Measurements from ENCODE around the gene ADAM10. TPM values are rescaled to one million over a fixed set of nuclear protein-coding genes. Genes with fewer than 3 reads are reported as not detected.
A peak's percentile ranks its signal among the peaks of the same experiment; 100 is the strongest.

The ADAM10 gene
- total and polyA plus RNA-seq, 5 donors from 2014 or later, result 149 to 183 (median 156) TPM

GRCh38 chr15:58707397-58707796 is 42.1 kb downstream of the ADAM10 start:
- Mint-ChIP-seq H3K9me3 (peaks cover 0 to 5% (median 0%) of the 10 kb centered on the region in 7 donors), H3K27me3 (no peaks in the 10 kb centered on the region), H3K4me3 (peak overlapping the region in 1 of 4 donors; percentile 33), H3K36me3 (peaks cover 36% of the 10 kb centered on the region), H3K4me1 (peaks cover 22 to 82% (median 51%) of the 10 kb centered on the region in 4 donors), H3K27ac (peak overlapping the region; percentile 24 to 96 (median 38))
- Histone ChIP-seq H3K27ac (ENCODE audit: insufficient read depth, low read length, poor library complexity, severe bottlenecking) (no peak overlapping the region), H3K9me3 (ENCODE audit: control insufficient read depth in 2 of 2, low read length in 2 of 2) (no peaks in the 10 kb centered on the region), H3K36me3 (ENCODE audit: control insufficient read depth, insufficient read depth, low read length) (peaks cover 11% of the 10 kb centered on the region), H3K27me3 (ENCODE audit: control insufficient read depth, insufficient read depth, low read length) (no peaks in the 10 kb centered on the region), H3K4me3 (ENCODE audit: low read depth, low read length) (no peak overlapping the region), H3K4me1 (ENCODE audit: control insufficient read depth, insufficient read depth, low read length, poor library complexity, severe bottlenecking) (peaks cover 16% of the 10 kb centered on the region)
- DNase-seq (peak in 1 of 3 donors; percentile 18), ATAC-seq (ENCODE audit: low read depth in 2 of 2) (no peak)

- Mint-ChIP-seq H3K4me3 (no peak overlapping the region), H3K27ac (peak overlapping the region in 1 of 3 donors; percentile 81), H3K9me3 (peaks cover 0 to 9% (median 0%) of the 10 kb centered on the region in 7 donors), H3K27me3 (no peaks in the 10 kb centered on the region), H3K36me3 (peaks cover 54% of the 10 kb centered on the region), H3K4me1 (peaks cover 38 to 88% (median 61%) of the 10 kb centered on the region in 4 donors)
- no peak for ATAC-seq (ENCODE audit: low read depth in 2 of 2)
- peaks cover 19% of the 10 kb centered on the region for H3K4me1 ChIP-seq (ENCODE audit: control insufficient read depth, insufficient read depth, low read length, poor library complexity, severe bottlenecking)
- H3K4me3 ChIP-seq (ENCODE audit: low read depth, low read length), result no peak overlapping the region
- H3K27ac ChIP-seq (ENCODE audit: insufficient read depth, low read length, poor library complexity, severe bottlenecking), result no peak overlapping the region
- no peak for DNase-seq
- peaks cover 0 to 3% of the 10 kb centered on the region in 2 experiments for H3K9me3 ChIP-seq (ENCODE audit: control insufficient read depth in 2 of 2, low read length in 2 of 2)
- no peaks in the 10 kb centered on the region for H3K27me3 ChIP-seq (ENCODE audit: control insufficient read depth, insufficient read depth, low read length)
- peaks cover 16% of the 10 kb centered on the region for H3K36me3 ChIP-seq (ENCODE audit: control insufficient read depth, insufficient read depth, low read length)
Measured at GRCh38 chr15:58705105-58705504, 44.4 kb downstream of the ADAM10 start.

GRCh38 chr15:58704155-58704865 is 45.2 kb downstream of the ADAM10 start:
- H3K9me3 Mint-ChIP-seq, result peaks cover 0 to 11% (median 3%) of the 10 kb centered on the region in 7 donors
- H3K27ac ChIP-seq (ENCODE audit: insufficient read depth, low read length, poor library complexity, severe bottlenecking), result no peak overlapping the region
- H3K36me3 ChIP-seq (ENCODE audit: control insufficient read depth, insufficient read depth, low read length), result peaks cover 16% of the 10 kb centered on the region
- peaks cover 16% of the 10 kb centered on the region for H3K4me1 ChIP-seq (ENCODE audit: control insufficient read depth, insufficient read depth, low read length, poor library complexity, severe bottlenecking)
- H3K4me3 Mint-ChIP-seq, result peak overlapping the region in 3 of 4 donors; percentile 22 to 36 (median 28)
- H3K27me3 Mint-ChIP-seq, result no peaks in the 10 kb centered on the region
- H3K4me1 Mint-ChIP-seq, result peaks cover 46 to 88% (median 62%) of the 10 kb centered on the region in 4 donors
- ATAC-seq (ENCODE audit: low read depth in 2 of 2), result no peak
- H3K36me3 Mint-ChIP-seq, result peaks cover 56% of the 10 kb centered on the region
- H3K4me3 ChIP-seq (ENCODE audit: low read depth, low read length), result no peak overlapping the region
- no peaks in the 10 kb centered on the region for H3K27me3 ChIP-seq (ENCODE audit: control insufficient read depth, insufficient read depth, low read length)
- H3K9me3 ChIP-seq (ENCODE audit: control insufficient read depth in 2 of 2, low read length in 2 of 2), result peaks cover 2 to 11% of the 10 kb centered on the region in 2 experiments
- no peak for DNase-seq
- peak overlapping the region in 1 of 3 donors; percentile 10 for H3K27ac Mint-ChIP-seq

GRCh38 chr15:58703610-58704009 is 45.9 kb downstream of the ADAM10 start:
- Mint-ChIP-seq H3K4me3 (peak overlapping the region in 1 of 4 donors; percentile 36), H3K27me3 (no peaks in the 10 kb centered on the region), H3K9me3 (peaks cover 0 to 18% (median 4%) of the 10 kb centered on the region in 7 donors), H3K36me3 (peaks cover 63% of the 10 kb centered on the region), H3K4me1 (peaks cover 45 to 88% (median 62%) of the 10 kb centered on the region in 4 donors), H3K27ac (peak overlapping the region in 1 of 3 donors; percentile 10)
- Histone ChIP-seq H3K4me3 (ENCODE audit: low read depth, low read length) (no peak overlapping the region), H3K9me3 (ENCODE audit: control insufficient read depth in 2 of 2, low read length in 2 of 2) (peaks cover 6 to 18% of the 10 kb centered on the region in 2 experiments), H3K4me1 (ENCODE audit: control insufficient read depth, insufficient read depth, low read length, poor library complexity, severe bottlenecking) (peaks cover 10% of the 10 kb centered on the region), H3K27me3 (ENCODE audit: control insufficient read depth, insufficient read depth, low read length) (no peaks in the 10 kb centered on the region), H3K27ac (ENCODE audit: insufficient read depth, low read length, poor library complexity, severe bottlenecking) (no peak overlapping the region), H3K36me3 (ENCODE audit: control insufficient read depth, insufficient read depth, low read length) (peaks cover 16% of the 10 kb centered on the region)
- DNase-seq (peak in 1 of 3 donors; percentile 20), ATAC-seq (ENCODE audit: low read depth in 2 of 2) (no peak)

- no peak overlapping the region for H3K27ac Mint-ChIP-seq
- no peaks in the 10 kb centered on the region for H3K27me3 Mint-ChIP-seq
- Histone ChIP-seq H3K4me1 (ENCODE audit: control insufficient read depth, insufficient read depth, low read length, poor library complexity, severe bottlenecking) (peaks cover 3% of the 10 kb centered on the region), H3K27me3 (ENCODE audit: control insufficient read depth, insufficient read depth, low read length) (no peaks in the 10 kb centered on the region), H3K4me3 (ENCODE audit: low read depth, low read length) (no peak overlapping the region), H3K36me3 (ENCODE audit: control insufficient read depth, insufficient read depth, low read length) (peaks cover 19% of the 10 kb centered on the region), H3K27ac (ENCODE audit: insufficient read depth, low read length, poor library complexity, severe bottlenecking) (no peak overlapping the region), H3K9me3 (ENCODE audit: control insufficient read depth in 2 of 2, low read length in 2 of 2) (peaks cover 7 to 24% of the 10 kb centered on the region in 2 experiments)
- H3K36me3 Mint-ChIP-seq, result peaks cover 58% of the 10 kb centered on the region
- peaks cover 0 to 20% (median 4%) of the 10 kb centered on the region in 7 donors for H3K9me3 Mint-ChIP-seq
- H3K4me1 Mint-ChIP-seq, result peaks cover 43 to 86% (median 58%) of the 10 kb centered on the region in 4 donors
- DNase-seq (no peak), ATAC-seq (ENCODE audit: low read depth in 2 of 2) (no peak)
- H3K4me3 Mint-ChIP-seq, result peak overlapping the region in 1 of 4 donors; percentile 11
Measured at GRCh38 chr15:58702233-58702632, 47.3 kb downstream of the ADAM10 start.

GRCh38 chr15:58701376-58701775 is 48.1 kb downstream of the ADAM10 start:
- Histone ChIP-seq H3K9me3 (ENCODE audit: control insufficient read depth in 2 of 2, low read length in 2 of 2) (peaks cover 7 to 24% of the 10 kb centered on the region in 2 experiments), H3K36me3 (ENCODE audit: control insufficient read depth, insufficient read depth, low read length) (peaks cover 19% of the 10 kb centered on the region), H3K4me1 (ENCODE audit: control insufficient read depth, insufficient read depth, low read length, poor library complexity, severe bottlenecking) (peaks cover 3% of the 10 kb centered on the region), H3K4me3 (ENCODE audit: low read depth, low read length) (no peak overlapping the region), H3K27me3 (ENCODE audit: control insufficient read depth, insufficient read depth, low read length) (no peaks in the 10 kb centered on the region), H3K27ac (ENCODE audit: insufficient read depth, low read length, poor library complexity, severe bottlenecking) (no peak overlapping the region)
- peaks cover 41 to 87% (median 56%) of the 10 kb centered on the region in 4 donors for H3K4me1 Mint-ChIP-seq
- H3K9me3 Mint-ChIP-seq, result peaks cover 0 to 20% (median 4%) of the 10 kb centered on the region in 7 donors
- no peak overlapping the region for H3K27ac Mint-ChIP-seq
- peaks cover 54% of the 10 kb centered on the region for H3K36me3 Mint-ChIP-seq
- H3K4me3 Mint-ChIP-seq, result peak overlapping the region in 2 of 4 donors; percentile 4 to 41
- H3K27me3 Mint-ChIP-seq, result no peaks in the 10 kb centered on the region
- DNase-seq, result no peak
- ATAC-seq (ENCODE audit: low read depth in 2 of 2), result no peak

- Mint-ChIP-seq H3K27ac (peak overlapping the region in 1 of 3 donors; percentile 39), H3K9me3 (peaks cover 0 to 20% (median 4%) of the 10 kb centered on the region in 7 donors), H3K27me3 (no peaks in the 10 kb centered on the region), H3K36me3 (peaks cover 52% of the 10 kb centered on the region), H3K4me1 (peaks cover 41 to 87% (median 56%) of the 10 kb centered on the region in 4 donors), H3K4me3 (peak overlapping the region in 3 of 4 donors; percentile 7 to 44 (median 34))
- Histone ChIP-seq H3K9me3 (ENCODE audit: control insufficient read depth in 2 of 2, low read length in 2 of 2) (peaks cover 7 to 24% of the 10 kb centered on the region in 2 experiments), H3K27ac (ENCODE audit: insufficient read depth, low read length, poor library complexity, severe bottlenecking) (no peak overlapping the region), H3K27me3 (ENCODE audit: control insufficient read depth, insufficient read depth, low read length) (no peaks in the 10 kb centered on the region), H3K4me3 (ENCODE audit: low read depth, low read length) (no peak overlapping the region), H3K4me1 (ENCODE audit: control insufficient read depth, insufficient read depth, low read length, poor library complexity, severe bottlenecking) (peaks cover 3% of the 10 kb centered on the region), H3K36me3 (ENCODE audit: control insufficient read depth, insufficient read depth, low read length) (peaks cover 15% of the 10 kb centered on the region)
- ATAC-seq (ENCODE audit: low read depth in 2 of 2) (no peak), DNase-seq (no peak)
Measured at GRCh38 chr15:58699769-58700168, 49.7 kb downstream of the ADAM10 start.
